LoVo (cell line): ENCODE results near the gene SHQ1.
"Not testable (repeated sequence)": the region's sequence is repeated elsewhere in the genome, so short reads cannot be mapped to it uniquely, and the experiment has no call there.

Experiments
- DNase-seq: peaks from one replicate; pipeline ENCODE4 v3.0.0-alpha.2; 2016; ENCODE audit warnings: low spot score

SHQ1 gene

GRCh38 chr3:72748659-72749058, 99.6 kb downstream of the SHQ1 start:
- DNase-seq: no peak

GRCh38 chr3:72746430-72747411, 101.5 kb downstream of the SHQ1 start:
- DNase-seq: no peak

GRCh38 chr3:72745146-72745999, 102.9 kb downstream of the SHQ1 start:
- DNase-seq: no peak

- DNase-seq: no peak
Observed at GRCh38 chr3:72744330-72744729, 103.9 kb downstream of the SHQ1 start.

- DNase-seq: no peak
Observed at GRCh38 chr3:72739531-72740466, 108.4 kb downstream of the SHQ1 start.

- DNase-seq: peak; percentile 33
Observed at GRCh38 chr3:72738752-72739530, 109.3 kb downstream of the SHQ1 start.

- not testable (repeated sequence) for DNase-seq
Observed at GRCh38 chr3:72735072-72735471, 113.2 kb downstream of the SHQ1 start.

- no peak for DNase-seq
Observed at GRCh38 chr3:72733676-72734075, 114.6 kb downstream of the SHQ1 start.

GRCh38 chr3:72732666-72733345, 115.4 kb downstream of the SHQ1 start:
- DNase-seq: not testable (repeated sequence)

- DNase-seq: no peak
Observed at GRCh38 chr3:72728958-72729467, 119.2 kb downstream of the SHQ1 start.

GRCh38 chr3:72728329-72728889, 119.8 kb downstream of the SHQ1 start:
- no peak for DNase-seq

- DNase-seq: no peak
Observed at GRCh38 chr3:72727726-72728125, 120.5 kb downstream of the SHQ1 start.

GRCh38 chr3:72727172-72727571, 121.1 kb downstream of the SHQ1 start:
- no peak for DNase-seq

GRCh38 chr3:72725229-72725628, 123.0 kb downstream of the SHQ1 start:
- DNase-seq: no peak

- peak; percentile 48 for DNase-seq
Observed at GRCh38 chr3:72724070-72724469, 124.2 kb downstream of the SHQ1 start.

GRCh38 chr3:72722930-72723726, 125.1 kb downstream of the SHQ1 start:
- no peak for DNase-seq

- DNase-seq: no peak
Observed at GRCh38 chr3:72721683-72722381, 126.4 kb downstream of the SHQ1 start.

- DNase-seq: no peak
Observed at GRCh38 chr3:72720566-72720965, 127.7 kb downstream of the SHQ1 start.
